Measurements from ENCODE around the gene PLEKHG7.
A peak's percentile ranks its signal among the peaks of the same experiment; 100 is the strongest.
"Not testable (repeated sequence)": the region's sequence is repeated elsewhere in the genome, so short reads cannot be mapped to it uniquely, and the experiment has no call there.

Gene PLEKHG7

GRCh38 chr12:92715625-92716024 lies 12.8 kb downstream of the PLEKHG7 start:
- no peak for DNase-seq

GRCh38 chr12:92717202-92717601 lies 14.4 kb downstream of the PLEKHG7 start:
- DNase-seq = no peak

GRCh38 chr12:92718483-92718990 lies 15.7 kb downstream of the PLEKHG7 start:
- DNase-seq = no peak

GRCh38 chr12:92719674-92720073 lies 16.9 kb downstream of the PLEKHG7 start:
- DNase-seq = no peak

GRCh38 chr12:92721130-92721529 lies 18.3 kb downstream of the PLEKHG7 start:
- no peak for DNase-seq

- DNase-seq = no peak
These were observed 18.9 kb downstream of the PLEKHG7 start for GRCh38 chr12:92721656-92722055.

GRCh38 chr12:92722897-92723296 lies 20.1 kb downstream of the PLEKHG7 start:
- DNase-seq = no peak

- DNase-seq = no peak
These were observed 24.1 kb downstream of the PLEKHG7 start for GRCh38 chr12:92726850-92727249.

- DNase-seq = no peak
These were observed 27.1 kb downstream of the PLEKHG7 start for GRCh38 chr12:92729773-92730305.

GRCh38 chr12:92730758-92731157 lies 28.0 kb downstream of the PLEKHG7 start:
- DNase-seq = no peak

- DNase-seq = no peak
These were observed 29.4 kb downstream of the PLEKHG7 start for GRCh38 chr12:92732216-92732615.

GRCh38 chr12:92732716-92733115 lies 29.9 kb downstream of the PLEKHG7 start:
- no peak for DNase-seq

- no peak for DNase-seq
These were observed 30.4 kb downstream of the PLEKHG7 start for GRCh38 chr12:92733181-92733580.

- DNase-seq = no peak
These were observed 30.9 kb downstream of the PLEKHG7 start for GRCh38 chr12:92733661-92734060.

GRCh38 chr12:92735131-92735721 lies 32.4 kb downstream of the PLEKHG7 start:
- no peak for DNase-seq

- peak in 1 of 6 experiments; percentile 24 for DNase-seq
These were observed 33.8 kb downstream of the PLEKHG7 start for GRCh38 chr12:92736605-92737004.

GRCh38 chr12:92737855-92738850 lies 35.4 kb downstream of the PLEKHG7 start:
- no peak for DNase-seq

GRCh38 chr12:92739113-92739512 lies 36.3 kb downstream of the PLEKHG7 start:
- no peak for DNase-seq

- DNase-seq = no peak
These were observed 37.6 kb downstream of the PLEKHG7 start for GRCh38 chr12:92740411-92740810.

GRCh38 chr12:92743026-92743425 lies 40.2 kb downstream of the PLEKHG7 start:
- DNase-seq = peak in 1 of 6 experiments; percentile 8

GRCh38 chr12:92745856-92746550 lies 43.2 kb downstream of the PLEKHG7 start:
- no peak for DNase-seq

GRCh38 chr12:92747151-92747550 lies 44.4 kb downstream of the PLEKHG7 start:
- no peak for DNase-seq

- not testable (repeated sequence) for DNase-seq
These were observed 46.9 kb downstream of the PLEKHG7 start for GRCh38 chr12:92749691-92750090.

Measured in stimulated activated naive CD4-positive, alpha-beta T cell (primary cell).